ENCODE measurements around the gene CMTM7.

Gene CMTM7

GRCh38 chr3:32481791-32482631 lies 90.4 kb downstream of the CMTM7 start:
- no peak for TF ChIP-seq TAF1 (IDR thresholded peaks at IDR 0.05; ENCODE audit: borderline replicate concordance, insufficient read depth, low read length)
- TF ChIP-seq POLR2AphosphoS5 (IDR thresholded peaks at IDR 0.05; ENCODE audit: low read depth, low read length): no peak
- TF ChIP-seq, protein P1, sequence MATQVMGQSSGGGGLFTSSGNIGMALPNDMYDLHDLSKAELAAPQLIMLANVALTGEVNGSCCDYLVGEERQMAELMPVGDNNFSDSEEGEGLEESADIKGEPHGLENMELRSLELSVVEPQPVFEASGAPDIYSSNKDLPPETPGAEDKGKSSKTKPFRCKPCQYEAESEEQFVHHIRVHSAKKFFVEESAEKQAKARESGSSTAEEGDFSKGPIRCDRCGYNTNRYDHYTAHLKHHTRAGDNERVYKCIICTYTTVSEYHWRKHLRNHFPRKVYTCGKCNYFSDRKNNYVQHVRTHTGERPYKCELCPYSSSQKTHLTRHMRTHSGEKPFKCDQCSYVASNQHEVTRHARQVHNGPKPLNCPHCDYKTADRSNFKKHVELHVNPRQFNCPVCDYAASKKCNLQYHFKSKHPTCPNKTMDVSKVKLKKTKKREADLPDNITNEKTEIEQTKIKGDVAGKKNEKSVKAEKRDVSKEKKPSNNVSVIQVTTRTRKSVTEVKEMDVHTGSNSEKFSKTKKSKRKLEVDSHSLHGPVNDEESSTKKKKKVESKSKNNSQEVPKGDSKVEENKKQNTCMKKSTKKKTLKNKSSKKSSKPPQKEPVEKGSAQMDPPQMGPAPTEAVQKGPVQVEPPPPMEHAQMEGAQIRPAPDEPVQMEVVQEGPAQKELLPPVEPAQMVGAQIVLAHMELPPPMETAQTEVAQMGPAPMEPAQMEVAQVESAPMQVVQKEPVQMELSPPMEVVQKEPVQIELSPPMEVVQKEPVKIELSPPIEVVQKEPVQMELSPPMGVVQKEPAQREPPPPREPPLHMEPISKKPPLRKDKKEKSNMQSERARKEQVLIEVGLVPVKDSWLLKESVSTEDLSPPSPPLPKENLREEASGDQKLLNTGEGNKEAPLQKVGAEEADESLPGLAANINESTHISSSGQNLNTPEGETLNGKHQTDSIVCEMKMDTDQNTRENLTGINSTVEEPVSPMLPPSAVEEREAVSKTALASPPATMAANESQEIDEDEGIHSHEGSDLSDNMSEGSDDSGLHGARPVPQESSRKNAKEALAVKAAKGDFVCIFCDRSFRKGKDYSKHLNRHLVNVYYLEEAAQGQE (IDR thresholded peaks at IDR 0.05; ENCODE audit: insufficient read depth in 1 of 2, low read depth in 2 of 2, low read length in 2 of 2): no peak
- TF ChIP-seq FOXP2 (optimal IDR thresholded peaks at IDR 0.05; ENCODE audit: borderline replicate concordance, extremely low read depth, extremely low read length, insufficient read depth): no peak
- TF ChIP-seq SIN3A (IDR thresholded peaks at IDR 0.05; ENCODE audit: borderline replicate concordance, insufficient read depth, low read length): no peak

- TF ChIP-seq FOXP2 (optimal IDR thresholded peaks at IDR 0.05; ENCODE audit: borderline replicate concordance, extremely low read depth, extremely low read length, insufficient read depth) (no peak), TAF1 (IDR thresholded peaks at IDR 0.05; ENCODE audit: borderline replicate concordance, insufficient read depth, low read length) (no peak), POLR2AphosphoS5 (IDR thresholded peaks at IDR 0.05; ENCODE audit: low read depth, low read length) (no peak), SIN3A (IDR thresholded peaks at IDR 0.05; ENCODE audit: borderline replicate concordance, insufficient read depth, low read length) (no peak)
- TF ChIP-seq, protein P1 (IDR thresholded peaks at IDR 0.05; ENCODE audit: insufficient read depth in 1 of 2, low read depth in 2 of 2, low read length in 2 of 2): no peak
These were observed 91.0 kb downstream of the CMTM7 start for GRCh38 chr3:32482693-32483092.

DNA sequence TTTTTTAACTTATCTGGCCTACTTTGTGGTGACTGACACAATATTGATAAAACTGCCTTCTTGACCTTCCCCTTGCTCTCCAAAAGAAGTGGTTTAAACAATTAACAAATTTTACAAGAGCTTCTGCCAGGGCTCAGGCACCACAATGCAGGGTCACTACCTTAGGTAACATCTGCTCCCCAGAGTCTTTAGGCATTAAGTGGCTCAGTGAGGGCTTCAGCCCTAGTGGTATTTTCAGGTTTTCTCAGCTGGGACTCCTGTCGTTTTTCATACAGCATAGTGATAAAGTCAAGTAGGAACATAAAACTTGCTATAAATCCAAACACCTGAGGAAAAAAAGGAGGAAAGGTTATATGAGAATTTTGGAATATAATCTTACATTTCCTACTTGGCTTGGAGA lies 92.1 kb downstream of the CMTM7 start:
- TF ChIP-seq FOXP2 (optimal IDR thresholded peaks at IDR 0.05; ENCODE audit: borderline replicate concordance, extremely low read depth, extremely low read length, insufficient read depth) (no peak), SIN3A (IDR thresholded peaks at IDR 0.05; ENCODE audit: borderline replicate concordance, insufficient read depth, low read length) (no peak), POLR2AphosphoS5 (IDR thresholded peaks at IDR 0.05; ENCODE audit: low read depth, low read length) (no peak), TAF1 (IDR thresholded peaks at IDR 0.05; ENCODE audit: borderline replicate concordance, insufficient read depth, low read length) (no peak)
- TF ChIP-seq, protein P1 (IDR thresholded peaks at IDR 0.05; ENCODE audit: insufficient read depth in 1 of 2, low read depth in 2 of 2, low read length in 2 of 2): no peak

- TF ChIP-seq TAF1 (IDR thresholded peaks at IDR 0.05; ENCODE audit: borderline replicate concordance, insufficient read depth, low read length): no peak
- TF ChIP-seq, protein P1 (IDR thresholded peaks at IDR 0.05; ENCODE audit: insufficient read depth in 1 of 2, low read depth in 2 of 2, low read length in 2 of 2): no peak
- no peak for TF ChIP-seq FOXP2 (optimal IDR thresholded peaks at IDR 0.05; ENCODE audit: borderline replicate concordance, extremely low read depth, extremely low read length, insufficient read depth)
- TF ChIP-seq SIN3A (IDR thresholded peaks at IDR 0.05; ENCODE audit: borderline replicate concordance, insufficient read depth, low read length): no peak
- no peak for TF ChIP-seq POLR2AphosphoS5 (IDR thresholded peaks at IDR 0.05; ENCODE audit: low read depth, low read length)
These were observed 92.8 kb downstream of the CMTM7 start for GRCh38 chr3:32484436-32484835.
